Dendritic cell treated with granulocyte-macrophage colony-stimulating factor and Interleukin-4, amounts not matched to agents 40 ng/mL and 50 ng/mL, for 4 days (primary cell): ENCODE results near the gene MLLT3.

Source experiments
- H3K27ac Mint-ChIP-seq: one replicate; pipeline ENCODE4 v1.8.0; 2022; ENCODE audit warnings: mild to moderate bottlenecking, mixed read lengths
- H3K27me3 Mint-ChIP-seq: one replicate; pipeline ENCODE4 v1.8.0; 2022; ENCODE audit warnings: mild to moderate bottlenecking, mixed read lengths
- H3K36me3 Mint-ChIP-seq: one replicate; pipeline ENCODE4 v1.8.0; 2022; ENCODE audit warnings: low read depth, mixed read lengths
- H3K4me1 Mint-ChIP-seq: one replicate; pipeline ENCODE4 v1.8.0; 2022; ENCODE audit warnings: low read depth, mixed read lengths
- H3K4me3 Mint-ChIP-seq: one replicate; pipeline ENCODE4 v1.8.0; 2022; ENCODE audit warnings: mild to moderate bottlenecking, moderate library complexity, mixed read lengths
- H3K9me3 Mint-ChIP-seq: one replicate; pipeline ENCODE4 v1.8.0; 2022; ENCODE audit warnings: mixed read lengths
- intact Hi-C: fragments of 100-400 bp; cut with micrococcal nuclease; formaldehyde crosslinking; loops from one replicate; pipeline ENCODE4 v1.15.0; 2022

MLLT3 gene

DNA sequence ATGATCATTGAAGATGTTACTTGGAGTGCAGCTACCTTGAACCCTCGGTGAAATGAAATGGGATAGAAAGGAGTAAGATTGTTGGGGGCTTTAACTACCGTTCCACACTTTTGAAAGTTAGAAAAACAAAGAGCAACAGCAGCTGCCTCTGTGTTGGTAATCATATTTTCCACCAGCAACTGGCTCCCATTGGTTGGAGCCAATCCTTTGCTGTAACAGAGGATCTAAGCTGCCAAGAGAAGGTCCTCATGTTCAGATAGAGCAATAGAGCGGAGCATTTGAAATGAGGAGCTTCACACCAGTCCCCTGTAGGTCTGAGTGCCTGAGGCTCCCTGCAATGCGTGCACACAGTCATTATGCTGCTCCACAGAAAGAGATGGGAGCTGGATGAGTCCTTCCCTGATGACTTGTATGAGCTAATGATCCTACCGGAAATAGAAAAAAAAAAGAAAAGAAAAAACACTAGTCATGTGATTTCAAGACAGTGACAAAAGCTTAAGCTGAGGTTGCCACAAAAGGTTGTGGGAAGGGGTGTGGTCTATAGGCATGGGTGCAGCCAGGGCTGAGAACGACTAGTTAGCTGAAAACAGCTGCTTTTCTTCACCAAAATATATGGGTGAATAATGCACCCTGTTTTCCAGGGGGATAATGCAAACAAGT lies 300.7 kb downstream of the MLLT3 start:
- H3K9me3 Mint-ChIP-seq = no peaks in the 10 kb centered on the region
- no peak overlapping the region for H3K27ac Mint-ChIP-seq
- no peaks in the 10 kb centered on the region for H3K27me3 Mint-ChIP-seq
- no peaks in the 10 kb centered on the region for H3K36me3 Mint-ChIP-seq
- intact Hi-C loops = no loop called here
- H3K4me1 Mint-ChIP-seq = no peaks in the 10 kb centered on the region
- no peak overlapping the region for H3K4me3 Mint-ChIP-seq

DNA sequence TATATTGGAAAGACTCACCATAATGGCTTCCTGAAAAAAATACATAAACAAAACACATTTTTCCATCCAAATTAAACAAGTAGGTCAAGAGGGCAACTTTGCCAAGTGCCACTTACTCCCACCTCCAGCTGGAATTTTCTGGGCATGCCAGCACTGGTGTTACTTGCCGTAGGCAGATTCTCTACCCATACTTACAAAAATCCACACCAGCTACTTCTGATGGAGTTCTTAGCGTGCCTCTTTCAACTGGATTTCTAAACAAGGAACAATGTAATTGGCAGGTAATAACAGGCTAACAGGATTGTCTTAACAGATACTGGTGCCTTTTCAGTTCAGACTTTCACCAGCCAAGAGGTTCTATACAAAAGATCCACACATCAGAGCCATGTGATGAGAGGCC lies 301.4 kb downstream of the MLLT3 start:
- Mint-ChIP-seq H3K9me3 (no peaks in the 10 kb centered on the region), H3K36me3 (no peaks in the 10 kb centered on the region), H3K4me1 (no peaks in the 10 kb centered on the region), H3K27ac (no peak overlapping the region), H3K27me3 (no peaks in the 10 kb centered on the region), H3K4me3 (no peak overlapping the region)
- intact Hi-C loops = no loop called here

DNA sequence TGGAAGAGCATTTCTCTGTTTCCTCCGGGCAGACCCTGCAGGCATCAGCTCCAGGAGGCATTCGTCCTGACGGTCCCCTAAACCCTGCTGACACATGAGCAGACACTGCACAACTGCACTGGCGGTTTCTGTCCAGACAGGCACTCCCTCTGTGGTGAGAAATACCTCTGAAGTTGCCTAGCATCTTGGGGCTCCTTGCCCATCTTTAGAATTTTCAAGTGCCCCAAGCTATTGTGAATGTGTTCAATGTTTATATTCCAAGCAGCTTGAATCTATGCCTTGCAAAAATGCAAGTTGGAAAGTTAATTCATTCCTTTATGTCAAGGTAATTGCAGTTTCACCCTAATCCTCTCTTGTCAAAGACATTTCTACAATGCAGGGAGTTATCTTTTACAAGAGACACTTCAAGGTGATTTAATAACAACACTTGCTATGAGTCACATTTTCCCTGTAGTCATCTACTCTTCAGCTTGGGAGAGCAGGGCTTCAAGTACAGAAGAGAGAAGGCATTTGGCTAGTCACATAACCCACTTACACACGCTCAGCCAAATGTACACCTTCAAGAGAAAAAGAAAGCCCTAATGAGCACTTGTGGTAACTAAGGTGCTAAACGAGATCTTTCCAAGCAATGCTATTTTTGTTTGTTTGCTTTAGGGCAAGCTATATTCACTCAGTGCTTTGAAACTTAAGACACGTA lies 302.5 kb downstream of the MLLT3 start:
- intact Hi-C loops = no loop called here
- Mint-ChIP-seq H3K4me1 (no peaks in the 10 kb centered on the region), H3K9me3 (no peaks in the 10 kb centered on the region), H3K4me3 (no peak overlapping the region), H3K27ac (no peak overlapping the region), H3K27me3 (no peaks in the 10 kb centered on the region), H3K36me3 (no peaks in the 10 kb centered on the region)

DNA sequence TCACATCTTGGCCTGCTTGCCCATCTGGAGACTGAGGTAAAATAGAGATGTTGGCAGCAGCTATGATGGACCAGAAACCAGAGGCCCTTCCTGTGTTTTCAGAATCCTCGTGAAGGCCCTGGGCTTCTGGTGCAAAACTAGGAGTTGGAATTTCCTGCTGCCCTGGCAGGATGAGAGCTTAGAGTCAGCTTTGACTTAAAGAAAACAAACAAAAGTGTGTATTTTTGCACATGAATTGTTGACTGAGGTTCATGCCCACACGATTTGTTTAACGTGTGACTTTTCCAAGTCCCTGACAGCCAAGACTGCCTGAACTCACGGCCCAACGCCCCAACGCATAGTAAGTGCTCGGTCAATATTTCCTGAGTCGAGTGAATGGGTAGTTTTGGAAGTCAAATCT lies 303.1 kb downstream of the MLLT3 start:
- Mint-ChIP-seq H3K27ac (no peak overlapping the region), H3K4me1 (no peaks in the 10 kb centered on the region), H3K9me3 (no peaks in the 10 kb centered on the region)

DNA sequence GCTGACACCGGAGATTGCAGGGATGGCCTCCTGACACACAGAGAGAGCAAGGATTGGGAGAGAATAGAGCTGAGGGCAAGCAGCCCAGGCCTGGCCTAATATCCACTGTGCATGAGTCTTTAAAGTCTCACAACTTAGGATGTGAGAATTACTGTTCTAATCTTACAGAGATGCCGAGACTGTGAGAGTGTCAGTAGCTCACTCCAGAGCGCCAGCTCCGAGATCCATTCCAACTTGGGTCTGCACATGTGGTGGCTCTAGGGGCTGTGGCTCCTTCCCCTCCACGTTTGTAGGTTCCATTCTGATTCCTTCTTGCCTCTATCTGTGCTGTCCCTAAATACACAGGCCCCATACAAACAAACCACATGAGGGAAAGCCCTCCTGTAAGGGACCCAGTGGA lies 304.6 kb downstream of the MLLT3 start:
- Mint-ChIP-seq H3K27me3 (no peaks in the 10 kb centered on the region), H3K27ac (no peak overlapping the region), H3K4me3 (no peak overlapping the region), H3K4me1 (no peaks in the 10 kb centered on the region), H3K9me3 (no peaks in the 10 kb centered on the region), H3K36me3 (no peaks in the 10 kb centered on the region)
- intact Hi-C loops = no loop called here

More for the DNA sequence above, 303.1 kb downstream of the MLLT3 start:
- Mint-ChIP-seq H3K36me3 (no peaks in the 10 kb centered on the region), H3K27me3 (no peaks in the 10 kb centered on the region), H3K4me3 (no peak overlapping the region)
- intact Hi-C loops = no loop called here

DNA sequence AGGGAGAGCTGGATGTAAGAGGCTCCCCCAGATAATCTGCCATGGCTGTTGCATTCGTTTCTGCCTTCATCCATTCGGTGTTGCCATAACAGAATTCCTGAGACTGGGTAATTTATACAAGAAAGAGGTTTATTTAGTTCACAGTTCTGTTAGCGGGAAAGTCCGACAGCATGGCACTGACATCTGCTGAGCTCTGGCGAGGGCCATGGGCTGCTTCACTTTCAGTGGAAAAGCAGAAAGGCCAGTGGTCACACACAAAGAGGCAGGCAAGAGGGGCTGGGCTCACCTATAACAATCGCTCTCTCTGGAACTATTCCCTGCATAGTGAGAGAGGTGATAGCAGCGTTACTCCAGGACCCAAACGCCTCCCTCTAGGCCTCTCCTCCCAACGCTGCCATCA lies 305.9 kb downstream of the MLLT3 start:
- Mint-ChIP-seq H3K27me3 (no peaks in the 10 kb centered on the region), H3K36me3 (no peaks in the 10 kb centered on the region), H3K9me3 (no peaks in the 10 kb centered on the region), H3K4me1 (no peaks in the 10 kb centered on the region), H3K4me3 (no peak overlapping the region), H3K27ac (no peak overlapping the region)
- intact Hi-C loops = no loop called here

DNA sequence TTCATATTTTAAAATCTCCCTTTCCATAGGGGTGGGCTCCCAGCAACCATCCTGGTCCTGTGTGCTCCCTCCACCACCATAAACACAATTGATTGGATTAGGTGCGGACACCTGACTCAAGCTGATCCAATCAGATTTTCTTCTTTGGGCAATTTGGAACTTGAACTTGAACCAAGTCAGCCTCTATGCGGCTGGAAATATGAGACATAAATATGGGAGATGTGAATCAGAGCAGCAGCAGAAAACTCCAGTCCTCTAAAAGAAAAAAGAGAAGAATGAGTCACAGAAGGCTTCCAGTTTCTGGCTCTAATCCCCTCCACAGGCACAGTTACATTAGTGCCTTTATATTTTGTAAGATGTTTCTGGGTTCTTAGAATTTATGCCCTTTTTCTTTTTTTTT lies 306.6 kb downstream of the MLLT3 start:
- Mint-ChIP-seq H3K27me3 (no peaks in the 10 kb centered on the region), H3K4me1 (no peaks in the 10 kb centered on the region), H3K4me3 (no peak overlapping the region), H3K36me3 (no peaks in the 10 kb centered on the region), H3K27ac (no peak overlapping the region), H3K9me3 (no peaks in the 10 kb centered on the region)
- intact Hi-C loops = no loop called here

DNA sequence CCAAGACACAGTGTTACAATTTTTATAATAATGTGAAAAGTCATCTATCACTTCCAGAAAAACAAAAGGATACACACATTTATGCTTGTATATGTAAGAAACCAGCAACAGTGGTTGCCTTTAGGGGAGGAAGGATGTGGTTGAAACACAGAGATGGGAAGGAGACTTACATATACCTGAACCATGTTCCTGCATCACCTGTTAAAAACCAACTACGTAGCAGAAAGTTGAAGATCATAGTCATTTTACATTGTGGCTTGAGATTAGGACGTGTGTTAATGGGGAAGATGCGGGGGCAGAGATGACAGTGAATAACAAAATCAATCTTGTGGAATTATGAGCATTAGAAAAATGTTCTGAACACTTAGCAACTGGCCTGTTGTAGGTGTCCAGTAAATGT lies 307.3 kb downstream of the MLLT3 start:
- Mint-ChIP-seq H3K27ac (no peak overlapping the region), H3K4me3 (no peak overlapping the region), H3K36me3 (no peaks in the 10 kb centered on the region), H3K27me3 (no peaks in the 10 kb centered on the region), H3K4me1 (no peaks in the 10 kb centered on the region), H3K9me3 (no peaks in the 10 kb centered on the region)
- intact Hi-C loops = no loop called here

DNA sequence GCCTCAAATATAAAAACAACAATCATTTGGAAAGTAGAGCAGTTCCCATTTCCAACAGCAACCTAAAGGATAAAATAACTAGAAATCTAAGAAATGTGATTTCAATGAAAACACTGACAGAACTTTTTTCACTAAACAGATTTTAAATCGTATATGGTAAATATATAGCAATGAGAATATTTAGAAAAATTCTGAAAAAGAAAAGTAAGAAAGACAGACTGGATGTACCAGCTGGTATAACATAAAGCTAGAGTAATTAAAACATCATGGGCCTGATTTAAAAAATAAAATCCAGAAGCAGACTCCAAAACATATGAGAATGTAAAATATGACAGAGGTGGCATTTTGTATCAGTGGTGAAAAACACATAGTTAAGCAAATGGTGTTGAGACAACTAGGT lies 308.9 kb downstream of the MLLT3 start:
- Mint-ChIP-seq H3K27me3 (no peaks in the 10 kb centered on the region), H3K4me3 (no peak overlapping the region), H3K9me3 (no peaks in the 10 kb centered on the region), H3K27ac (no peak overlapping the region), H3K4me1 (no peaks in the 10 kb centered on the region), H3K36me3 (no peaks in the 10 kb centered on the region)
- intact Hi-C loops = no loop called here

DNA sequence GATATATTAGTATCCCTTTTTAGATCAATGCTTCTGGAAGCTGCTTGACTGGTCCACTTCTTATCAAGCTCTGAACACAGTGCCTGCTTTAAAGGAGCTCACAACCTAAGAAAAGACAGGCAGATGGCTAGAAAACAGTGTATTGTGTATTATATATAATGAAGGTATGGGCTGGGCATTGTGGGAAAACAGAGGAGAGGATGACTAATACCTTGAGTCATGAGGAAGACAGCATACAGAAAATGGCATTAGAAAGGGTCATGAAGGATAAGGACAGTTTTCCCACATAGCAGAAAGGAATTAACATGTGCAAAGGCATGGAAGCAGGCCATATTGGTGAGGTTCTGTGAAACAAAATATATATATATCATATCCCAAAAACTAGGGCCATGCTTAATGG lies 309.6 kb downstream of the MLLT3 start:
- Mint-ChIP-seq H3K27me3 (peaks cover 3% of the 10 kb centered on the region), H3K27ac (no peak overlapping the region), H3K36me3 (no peaks in the 10 kb centered on the region), H3K4me3 (no peak overlapping the region), H3K9me3 (no peaks in the 10 kb centered on the region), H3K4me1 (no peaks in the 10 kb centered on the region)
- intact Hi-C loops = no loop called here

DNA sequence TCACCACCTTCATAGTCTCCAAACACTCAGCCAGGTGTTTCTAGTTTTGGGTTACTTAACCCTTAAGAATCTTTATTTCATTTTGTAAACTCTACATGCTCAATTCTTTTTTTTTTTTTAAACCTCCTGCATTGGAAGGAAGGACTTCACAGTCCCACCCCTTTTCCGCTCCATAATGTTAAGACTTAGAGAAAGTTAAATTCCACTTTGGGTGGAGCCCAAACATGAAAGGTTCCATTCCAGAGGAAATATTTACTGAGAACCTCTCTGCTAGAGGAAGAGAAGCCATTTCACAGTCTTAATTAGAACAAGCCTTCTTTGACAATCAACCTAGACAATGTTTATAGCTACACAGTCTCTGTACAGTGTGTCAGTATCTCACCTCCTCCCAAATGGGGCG lies 312.3 kb downstream of the MLLT3 start:
- intact Hi-C loops = no loop called here
- no peaks in the 10 kb centered on the region for H3K4me1 Mint-ChIP-seq
- no peaks in the 10 kb centered on the region for H3K9me3 Mint-ChIP-seq
- H3K36me3 Mint-ChIP-seq = no peaks in the 10 kb centered on the region
- no peak overlapping the region for H3K4me3 Mint-ChIP-seq
- H3K27ac Mint-ChIP-seq = no peak overlapping the region
- peaks cover 3% of the 10 kb centered on the region for H3K27me3 Mint-ChIP-seq

DNA sequence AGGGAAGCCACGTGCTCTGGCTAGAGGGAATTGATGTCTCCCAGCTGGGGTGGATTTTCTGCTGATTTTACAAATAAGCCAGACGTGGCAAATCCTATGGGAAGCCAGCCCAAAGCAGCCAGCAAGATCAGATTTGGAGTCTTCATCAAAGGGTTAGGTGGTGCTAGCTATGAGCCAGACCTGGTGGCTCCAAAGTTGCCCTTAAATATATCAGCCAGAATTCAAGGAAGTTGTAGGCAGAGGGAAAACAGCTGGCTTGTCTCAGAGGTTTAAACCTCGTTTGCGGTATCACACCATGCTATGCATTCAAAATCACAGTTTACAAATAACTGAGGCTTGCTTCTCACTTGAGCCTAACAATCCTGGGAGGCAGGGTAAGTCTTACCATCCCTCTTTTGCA lies 313.2 kb downstream of the MLLT3 start:
- intact Hi-C loops = no loop called here
- Mint-ChIP-seq H3K27ac (no peak overlapping the region), H3K4me1 (no peaks in the 10 kb centered on the region), H3K27me3 (peaks cover 3% of the 10 kb centered on the region), H3K36me3 (no peaks in the 10 kb centered on the region), H3K9me3 (no peaks in the 10 kb centered on the region), H3K4me3 (no peak overlapping the region)

DNA sequence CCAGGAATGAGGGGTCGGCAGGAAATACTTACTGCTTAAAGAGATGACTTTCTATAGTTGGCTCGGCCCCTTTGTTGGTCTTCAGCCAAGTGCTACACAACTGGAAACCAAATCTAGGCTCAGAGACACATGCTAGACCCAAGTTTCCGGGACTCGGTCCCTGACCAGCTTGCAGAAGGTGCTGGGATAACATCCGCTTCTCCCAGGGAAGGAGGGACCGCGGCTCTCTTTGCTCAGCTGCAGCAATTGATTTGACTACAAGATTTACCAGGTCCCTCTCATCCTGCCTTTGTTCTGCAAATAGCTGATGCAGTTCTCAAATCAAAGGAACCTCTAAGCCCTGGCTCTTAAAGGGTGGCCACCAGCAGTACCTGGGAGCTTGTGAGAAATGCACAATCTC lies 314.7 kb downstream of the MLLT3 start:
- Mint-ChIP-seq H3K4me1 (no peaks in the 10 kb centered on the region), H3K27me3 (peaks cover 3% of the 10 kb centered on the region), H3K27ac (no peak overlapping the region), H3K36me3 (no peaks in the 10 kb centered on the region), H3K4me3 (no peak overlapping the region), H3K9me3 (no peaks in the 10 kb centered on the region)
- intact Hi-C loops = no loop called here

DNA sequence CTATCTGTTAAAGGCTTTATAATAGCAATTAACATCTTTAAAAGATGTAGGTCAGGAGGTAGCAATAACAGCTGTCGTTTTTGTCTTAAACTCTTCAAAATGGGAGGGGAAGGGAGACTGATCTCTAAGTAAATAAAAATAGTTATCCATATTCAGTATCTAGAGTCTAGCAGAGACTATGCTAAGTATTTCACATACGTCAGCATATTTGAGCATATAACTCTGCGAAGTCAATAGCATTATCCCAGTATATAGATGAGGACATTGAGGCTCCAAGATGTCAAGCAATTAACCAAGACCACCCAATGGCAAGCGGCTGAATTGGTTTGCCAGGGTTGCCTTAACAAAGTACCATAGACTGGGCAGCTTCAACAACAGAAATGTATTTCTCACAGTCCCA lies 316.8 kb downstream of the MLLT3 start:
- Mint-ChIP-seq H3K4me1 (no peaks in the 10 kb centered on the region), H3K9me3 (no peaks in the 10 kb centered on the region), H3K36me3 (no peaks in the 10 kb centered on the region), H3K27me3 (peaks cover 3% of the 10 kb centered on the region), H3K27ac (no peak overlapping the region), H3K4me3 (no peak overlapping the region)
- intact Hi-C loops = no loop called here

DNA sequence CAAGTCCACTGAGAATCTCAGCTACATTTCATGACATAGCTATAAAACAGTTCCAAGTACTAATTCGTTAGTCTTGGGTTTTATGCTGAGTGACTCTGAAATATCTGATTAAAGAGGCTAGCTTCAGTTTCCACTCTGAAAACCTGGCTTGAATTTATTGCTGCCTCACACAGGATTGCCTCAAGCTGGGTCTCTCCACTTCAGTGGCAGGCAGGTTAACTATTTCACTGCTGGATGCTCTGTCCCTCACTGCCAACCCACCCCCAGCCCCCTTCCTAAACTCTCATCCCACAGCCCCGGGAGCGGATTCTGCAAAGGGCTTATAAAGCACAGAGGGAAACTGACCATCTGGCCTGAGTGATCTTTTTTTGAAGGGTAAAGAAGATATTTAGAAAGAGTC lies 318.3 kb downstream of the MLLT3 start:
- no peak overlapping the region for H3K27ac Mint-ChIP-seq
- no peaks in the 10 kb centered on the region for H3K4me1 Mint-ChIP-seq
- H3K9me3 Mint-ChIP-seq = no peaks in the 10 kb centered on the region
- H3K4me3 Mint-ChIP-seq = no peak overlapping the region
- intact Hi-C loops = no loop called here
- H3K36me3 Mint-ChIP-seq = no peaks in the 10 kb centered on the region
- H3K27me3 Mint-ChIP-seq = peaks cover 3% of the 10 kb centered on the region
